GM19035 (cell line): Measurements from ENCODE around the gene EEFSEC.

Source experiments
- ATAC-seq: cut with Tn5 transposase; IDR thresholded peaks from one replicate; pipeline ENCODE4 v1.9.1; 2021; ENCODE audit not compliant: unreplicated experiment

EEFSEC gene

DNA sequence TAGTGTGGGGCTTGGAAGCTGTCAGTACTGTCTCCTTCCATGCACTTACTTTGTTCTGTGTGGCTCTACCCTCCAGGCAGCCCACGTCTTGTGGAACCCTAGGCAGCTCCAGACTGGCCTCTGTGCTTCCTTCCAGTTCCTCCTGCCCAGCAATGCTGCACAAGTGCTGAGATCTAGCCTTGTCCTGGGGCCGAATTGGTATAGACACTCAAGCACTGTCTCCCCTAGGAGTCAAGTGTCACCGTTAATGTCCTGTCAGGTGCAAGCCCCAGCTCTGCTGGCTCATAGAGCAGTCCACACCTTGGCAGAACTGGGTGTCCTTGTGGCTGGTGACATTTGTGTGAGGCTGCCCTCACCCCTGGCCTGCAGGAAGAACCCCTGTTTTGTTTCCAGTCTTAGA, 130.1 kb downstream of the EEFSEC start:
- no peak for ATAC-seq

DNA sequence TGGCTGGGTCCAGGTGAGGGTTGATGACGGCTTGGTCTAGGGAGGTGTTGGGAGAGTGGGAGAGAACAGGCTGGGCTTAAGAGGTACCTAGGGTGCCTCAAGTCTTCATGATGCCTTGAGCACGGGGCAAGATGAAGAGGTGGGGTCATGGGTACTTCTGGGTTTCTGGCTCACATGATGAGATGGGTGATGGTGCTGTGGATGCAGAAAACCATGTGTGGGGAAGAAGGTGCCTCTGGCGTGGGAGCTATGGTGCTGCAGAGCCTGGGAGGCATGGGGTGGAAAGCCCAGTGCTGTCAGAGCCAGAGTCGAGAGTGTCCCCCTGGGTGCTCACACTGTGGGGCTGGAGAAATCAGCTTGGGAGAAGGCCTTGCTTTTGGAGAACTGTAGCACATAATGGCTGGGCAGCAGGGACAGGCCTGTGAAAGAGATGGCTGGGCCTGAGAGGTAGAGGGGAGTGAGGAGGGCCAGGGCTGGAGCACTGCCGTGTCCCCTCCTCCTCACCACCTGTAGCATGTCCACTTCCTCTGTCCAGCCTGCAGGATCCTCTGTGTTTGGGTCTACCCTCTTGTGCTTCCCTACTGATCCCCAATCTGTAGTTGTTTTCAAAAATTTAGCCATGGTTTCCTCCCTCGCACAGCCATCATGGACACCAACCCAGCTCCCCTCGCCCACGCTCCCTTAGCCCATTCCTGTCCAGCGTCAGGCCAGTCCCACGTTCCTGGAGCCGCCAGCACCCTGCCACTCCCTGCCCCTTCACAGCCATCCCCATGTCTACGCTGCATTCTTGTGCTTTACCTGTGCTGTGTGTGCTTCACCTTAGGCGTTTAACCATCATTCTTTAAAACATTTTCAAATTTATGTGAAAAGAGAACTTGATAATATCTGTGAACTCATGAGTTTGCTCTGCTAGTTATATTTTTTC, 132.0 kb downstream of the EEFSEC start:
- ATAC-seq: no peak

DNA sequence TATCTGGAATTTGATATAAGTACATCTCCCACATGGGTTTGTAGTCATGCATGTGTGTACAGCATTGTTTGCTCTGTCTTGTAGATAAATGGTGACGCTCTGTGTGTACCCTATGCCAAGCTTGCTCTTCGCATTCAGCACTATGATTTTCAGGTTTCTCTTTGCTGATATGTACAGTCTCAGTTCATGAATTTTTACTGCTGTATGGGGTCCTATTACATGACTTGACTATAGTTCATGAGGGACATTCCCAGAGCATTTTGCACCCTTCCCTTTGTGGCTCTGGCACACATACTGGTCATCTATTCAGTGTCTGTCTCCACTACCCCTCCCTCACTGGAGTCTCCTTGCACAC, 132.7 kb downstream of the EEFSEC start:
- no peak for ATAC-seq

DNA sequence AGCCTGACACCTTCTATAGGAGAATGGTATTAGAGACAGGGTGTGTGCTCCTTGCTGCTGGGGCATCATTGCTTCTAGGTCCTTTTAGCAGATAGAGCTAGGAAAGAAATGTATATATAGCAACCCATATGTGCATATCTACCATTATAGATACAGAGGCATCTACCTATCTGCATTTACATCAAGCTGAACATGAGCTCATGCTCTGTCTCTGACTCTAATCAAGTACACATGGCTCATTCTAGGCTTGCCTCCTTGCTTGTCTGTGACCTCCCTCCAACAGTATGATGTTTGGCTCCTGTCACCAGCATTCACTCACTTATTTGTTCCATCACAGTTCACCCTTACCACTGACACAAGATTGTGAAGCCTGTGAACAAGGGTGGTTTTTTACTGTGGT, 133.4 kb downstream of the EEFSEC start:
- ATAC-seq: no peak

DNA sequence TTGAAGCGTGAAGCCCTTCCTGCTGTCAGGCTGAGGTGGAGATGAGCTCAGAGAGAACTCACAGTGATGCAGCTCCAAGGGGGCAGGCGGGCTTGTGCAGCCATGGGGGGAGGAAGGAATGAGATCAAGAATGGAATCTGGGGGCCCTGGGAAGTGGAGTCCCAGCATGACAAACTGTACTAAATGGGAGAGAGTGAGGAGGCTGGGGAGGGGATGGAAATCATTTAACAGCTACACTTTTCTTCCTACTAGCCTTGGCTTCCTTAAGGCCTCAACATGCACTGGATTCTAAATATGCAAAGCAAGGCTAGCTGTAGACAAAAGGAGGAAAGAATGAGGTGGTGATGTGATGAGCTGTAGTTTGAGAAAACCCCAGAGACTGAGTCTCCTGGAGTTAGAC, 133.9 kb downstream of the EEFSEC start:
- no peak for ATAC-seq

DNA sequence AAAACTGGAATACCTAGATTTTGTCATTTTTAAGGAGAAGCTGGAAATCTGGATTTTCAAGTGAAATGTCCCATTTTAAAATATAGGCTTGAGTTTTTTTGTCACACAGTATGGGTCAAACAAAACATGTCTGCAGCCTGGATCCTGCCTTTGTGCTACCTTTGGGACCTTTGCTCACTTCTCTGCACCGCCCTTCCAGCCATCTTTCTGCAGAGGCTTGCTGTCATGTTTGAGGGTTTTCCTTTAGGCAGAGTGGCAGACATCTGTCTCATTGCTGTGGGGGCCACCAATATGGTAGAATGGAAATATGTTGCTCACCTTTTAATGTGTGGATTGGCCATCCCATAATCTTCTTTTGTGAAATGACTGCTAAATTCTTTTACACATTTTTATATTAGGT, 136.3 kb downstream of the EEFSEC start:
- no peak for ATAC-seq

DNA sequence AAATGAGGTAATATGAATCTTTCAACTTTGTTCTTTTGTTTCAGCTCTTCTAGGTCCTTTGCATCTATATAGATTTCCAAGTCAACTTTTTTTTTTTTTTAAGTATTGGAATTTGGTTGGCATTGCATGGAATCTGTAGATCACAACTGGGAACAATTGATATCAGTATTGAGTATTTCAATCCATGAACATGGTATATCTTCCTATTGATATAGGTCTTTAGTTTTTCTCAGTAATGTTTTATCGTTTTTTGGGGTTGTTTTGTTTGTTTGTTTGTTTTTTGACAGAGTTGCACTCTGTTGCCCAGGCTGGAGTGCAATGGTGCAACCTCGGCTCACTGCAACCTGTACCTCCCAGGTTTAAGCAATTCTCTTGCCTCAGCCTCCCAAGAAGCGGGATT, 137.2 kb downstream of the EEFSEC start:
- ATAC-seq: no peak

DNA sequence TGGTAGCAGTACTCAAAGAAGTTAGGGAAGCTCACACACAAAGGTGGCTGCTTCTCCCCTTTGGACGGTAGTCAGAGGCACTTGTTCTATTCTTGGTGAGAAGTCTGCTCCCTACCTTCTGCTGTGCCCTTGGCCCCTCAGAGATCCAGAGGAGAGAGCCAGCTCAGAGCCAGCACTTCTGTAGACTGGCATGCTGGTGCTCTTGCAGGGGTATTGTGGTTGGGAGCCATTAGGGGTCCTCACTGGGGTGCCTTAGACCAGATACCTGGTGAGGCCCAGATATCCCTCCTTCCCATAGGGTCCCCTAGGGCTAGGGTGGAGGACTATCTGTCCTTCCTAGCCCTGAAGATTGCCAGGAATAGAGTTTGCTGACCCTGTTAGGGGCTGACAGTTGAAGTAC, 140.6 kb downstream of the EEFSEC start:
- ATAC-seq: no peak

DNA sequence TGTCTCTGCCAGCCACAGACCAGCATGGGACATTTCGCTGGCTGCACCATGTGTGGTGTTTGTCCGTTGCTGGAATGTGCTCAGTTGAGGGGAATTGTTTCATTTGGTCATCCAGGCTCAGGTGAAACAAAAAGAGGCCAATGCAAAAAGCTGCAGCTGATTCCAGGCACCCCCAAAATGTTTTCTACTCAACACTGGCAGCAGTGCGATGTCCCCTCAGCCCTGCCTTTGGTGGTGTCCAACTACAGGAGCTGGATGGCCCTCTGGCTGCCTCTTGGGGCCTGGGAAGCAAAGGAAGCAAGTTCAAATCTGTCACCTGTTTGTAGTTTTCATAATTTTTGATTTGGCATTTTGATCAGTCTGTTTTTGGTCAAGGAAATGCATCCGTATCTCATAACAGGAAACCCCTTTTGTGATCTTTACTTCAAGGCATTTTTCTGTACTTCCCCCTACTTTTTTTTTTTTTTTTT, 141.8 kb downstream of the EEFSEC start:
- ATAC-seq: no peak

DNA sequence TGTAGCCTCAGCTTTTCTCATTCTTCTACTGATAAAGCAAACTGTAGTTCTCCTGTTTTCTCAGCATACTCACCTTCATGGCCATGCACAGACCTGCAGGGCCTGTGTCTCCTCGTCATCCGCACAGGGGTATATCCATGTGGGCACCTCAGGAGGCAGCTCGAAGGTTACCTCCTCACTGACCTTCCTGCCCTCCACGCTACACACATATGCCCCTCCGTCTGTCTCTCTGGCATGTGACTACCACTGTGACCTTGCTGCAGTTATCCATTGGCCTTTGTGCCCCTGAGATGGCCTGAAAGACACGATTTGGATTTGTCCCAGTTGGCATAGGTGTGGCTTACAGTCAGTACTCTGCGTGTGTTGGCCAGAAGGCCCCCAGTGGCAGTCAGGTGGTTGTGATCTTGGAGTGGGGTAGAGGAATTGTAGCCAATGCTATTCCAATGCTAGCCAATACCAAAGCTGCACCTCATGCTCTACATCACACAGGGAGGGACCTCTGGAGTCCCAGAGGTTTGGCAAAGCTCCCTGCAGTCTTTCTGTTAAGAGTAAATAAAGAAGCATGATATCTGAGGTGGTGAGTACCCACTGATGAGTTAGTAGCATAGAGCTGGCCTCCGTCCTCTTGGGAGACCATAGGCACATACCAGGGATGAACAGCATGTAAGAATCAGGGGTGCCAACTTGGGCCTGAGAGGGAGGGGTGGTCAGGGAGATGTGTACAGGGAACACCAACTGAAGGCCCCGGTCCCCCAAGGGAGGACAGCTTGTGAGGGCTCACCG, 143.4 kb downstream of the EEFSEC start:
- ATAC-seq: no peak

DNA sequence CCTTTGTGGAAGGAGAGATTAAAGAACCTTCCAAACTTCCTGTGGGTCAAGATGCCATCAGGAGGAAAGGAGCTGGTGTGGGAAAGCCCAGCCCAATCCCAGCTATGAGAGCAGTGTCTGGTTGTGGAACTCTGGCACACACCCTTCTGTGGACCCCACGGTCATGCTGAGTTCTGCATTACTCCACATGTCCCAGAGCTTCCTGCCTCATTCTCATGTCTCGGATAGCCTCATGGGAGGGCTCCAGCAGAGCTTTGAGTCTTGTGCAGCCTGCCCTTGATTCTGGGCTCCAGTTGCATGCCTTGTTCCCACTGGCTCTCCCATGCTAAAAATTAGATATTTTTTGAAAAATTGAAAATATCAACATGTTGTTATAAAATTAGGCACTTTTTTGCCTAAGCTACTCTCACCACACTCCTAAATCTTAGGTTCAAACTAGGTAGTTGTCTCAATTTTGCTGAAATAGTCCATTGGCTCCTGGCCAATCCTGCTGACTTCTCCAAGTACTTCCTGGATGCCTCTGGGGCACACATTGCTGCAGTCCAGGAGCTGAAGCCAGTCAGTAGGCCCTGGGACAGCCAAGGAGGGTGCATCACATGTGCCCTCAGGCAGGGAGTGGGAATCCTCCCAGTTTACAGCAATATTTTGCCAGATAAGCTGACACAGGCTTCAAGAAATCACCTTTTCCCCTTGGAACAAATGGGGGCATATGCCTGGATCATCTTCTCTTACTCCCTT, 144.3 kb downstream of the EEFSEC start:
- no peak for ATAC-seq

DNA sequence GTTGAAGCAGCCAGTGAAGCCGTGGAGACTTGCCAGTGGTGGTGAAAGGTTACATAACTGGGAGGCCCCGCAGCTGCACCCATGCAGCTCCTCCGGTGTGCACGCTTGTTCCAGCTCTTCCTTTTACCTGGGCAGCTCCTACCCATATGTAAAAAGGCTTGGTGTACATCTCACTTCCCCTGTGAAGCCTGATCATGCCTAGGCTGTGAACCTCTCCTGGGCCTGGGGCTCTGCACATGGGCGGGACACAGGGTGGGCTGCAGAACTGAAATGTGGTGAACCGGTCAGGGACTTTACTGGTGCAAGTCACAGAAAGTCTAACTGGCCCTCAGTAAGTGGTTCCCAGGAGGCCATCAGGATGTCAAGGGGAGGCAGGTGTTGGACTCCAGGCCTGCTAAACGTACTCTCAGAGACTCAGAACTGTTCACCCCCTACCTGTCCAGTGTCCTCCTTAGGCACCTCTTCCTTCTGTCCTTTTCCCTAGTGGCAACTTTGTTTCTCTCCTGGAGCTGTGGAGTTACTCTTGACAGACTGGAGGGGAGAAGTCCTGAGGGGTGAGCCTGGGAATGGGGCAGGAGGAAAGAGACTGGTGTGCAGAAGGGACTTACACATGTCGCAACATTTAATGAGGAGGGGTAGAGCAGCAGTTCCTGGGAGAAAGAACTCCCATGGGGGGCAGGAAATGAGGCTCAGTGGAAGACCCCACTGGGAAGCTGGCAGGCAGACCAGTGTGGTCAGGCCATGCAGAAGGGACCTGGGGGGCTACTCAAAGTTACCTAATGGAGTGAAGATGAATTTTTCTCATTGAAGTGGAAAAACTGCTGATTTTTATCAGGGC, 148.1 kb downstream of the EEFSEC start:
- ATAC-seq: no peak

DNA sequence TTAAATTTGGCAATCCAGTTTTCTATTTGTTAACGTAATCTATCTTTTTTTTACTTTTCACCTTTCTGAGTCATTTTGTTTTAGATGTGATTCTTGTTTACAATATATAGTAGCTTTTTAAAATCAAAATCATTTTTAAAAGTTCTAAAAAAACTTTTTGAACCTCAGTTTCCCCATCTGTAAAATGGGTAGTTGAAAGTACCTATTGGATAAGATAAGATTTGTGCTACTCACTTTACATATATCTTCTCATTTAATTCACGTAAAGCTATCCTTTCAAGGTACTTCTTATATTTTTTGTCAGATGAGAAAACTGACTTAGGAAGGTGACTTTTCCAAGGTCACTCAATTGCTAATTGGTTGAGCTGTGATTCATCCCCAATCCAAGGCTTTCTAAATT, 153.2 kb downstream of the EEFSEC start:
- no peak for ATAC-seq

DNA sequence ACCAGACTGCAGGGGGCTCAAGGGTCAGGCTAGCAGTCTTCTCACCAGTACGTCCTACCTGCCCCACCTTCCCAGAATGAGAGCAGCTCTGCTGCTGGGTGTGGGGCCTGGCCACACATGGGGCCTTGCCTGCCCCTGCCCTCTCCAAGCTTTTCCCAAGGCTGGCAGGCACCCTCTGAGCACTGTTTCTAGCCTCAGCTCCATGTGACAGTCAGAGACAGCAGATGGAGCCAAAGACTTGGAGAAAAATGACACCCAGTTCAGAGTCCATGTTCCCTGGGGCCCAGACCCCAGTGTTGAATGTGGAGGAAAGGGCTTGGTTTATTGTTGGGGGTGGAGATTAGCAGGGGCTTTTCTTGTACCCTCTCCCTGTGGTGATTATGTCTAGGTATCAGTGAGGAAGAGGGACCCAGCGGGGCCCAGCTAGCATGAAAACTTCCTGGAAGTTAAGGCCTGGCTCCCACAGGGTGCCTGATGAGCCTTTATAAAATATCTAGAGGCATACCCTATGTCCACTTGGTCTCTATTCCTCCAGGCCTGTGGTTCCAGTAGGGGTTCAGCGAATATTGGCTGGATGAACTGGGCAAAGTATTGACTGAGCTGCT, 153.8 kb downstream of the EEFSEC start:
- ATAC-seq: no peak

DNA sequence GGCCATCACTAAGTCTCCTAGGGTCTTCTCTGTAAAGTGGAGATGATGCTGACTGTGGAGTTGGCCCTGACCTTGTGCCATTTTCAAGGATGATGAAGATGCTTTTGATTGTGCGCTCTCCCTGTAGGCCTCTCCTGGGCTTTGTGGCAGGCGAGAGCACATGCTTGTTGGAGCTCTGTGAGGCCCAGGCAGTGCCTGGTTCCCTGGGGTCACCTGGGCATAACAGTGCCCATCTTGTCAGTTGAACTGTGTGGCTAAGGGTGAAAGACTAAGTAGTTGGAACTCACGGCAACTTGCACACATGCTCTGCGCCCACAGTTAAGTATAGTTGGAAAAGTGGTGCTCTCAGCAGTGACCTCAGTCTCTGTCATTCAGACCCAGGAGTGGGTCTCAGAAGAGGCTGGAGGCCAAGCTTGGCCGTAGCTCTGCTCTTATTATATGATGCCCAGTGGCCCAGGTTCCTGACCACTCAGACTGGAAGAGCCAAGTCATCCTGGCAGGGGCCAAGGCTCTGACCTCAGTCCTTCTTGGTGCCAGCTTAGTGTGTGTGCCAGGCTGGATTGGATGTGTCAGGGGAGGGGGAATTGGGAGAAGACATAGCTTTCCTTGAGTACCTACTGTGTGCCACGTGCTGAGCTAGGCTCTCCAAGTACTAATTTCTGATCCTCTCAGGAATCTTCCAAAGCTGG, 154.6 kb downstream of the EEFSEC start:
- ATAC-seq: no peak

DNA sequence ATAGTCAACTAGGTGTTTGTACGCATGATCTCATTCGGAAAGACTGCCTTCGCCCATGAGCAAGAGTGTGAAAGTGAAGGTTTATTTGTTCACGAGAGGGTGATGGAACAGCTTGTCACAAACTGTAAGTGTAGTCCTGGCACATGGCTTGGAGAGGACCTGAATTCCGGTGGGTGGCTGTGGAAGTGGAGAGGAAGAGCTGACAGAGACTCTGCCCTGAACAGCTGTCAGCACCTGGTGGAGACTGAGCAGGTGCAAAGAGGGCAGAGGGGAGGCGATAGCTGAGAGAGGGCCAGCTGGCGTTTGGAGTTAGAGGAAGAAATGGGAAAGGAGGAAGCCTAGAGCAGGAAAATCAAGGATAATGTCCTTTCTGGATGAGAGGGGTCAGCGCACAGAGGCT, 155.7 kb downstream of the EEFSEC start:
- no peak for ATAC-seq

DNA sequence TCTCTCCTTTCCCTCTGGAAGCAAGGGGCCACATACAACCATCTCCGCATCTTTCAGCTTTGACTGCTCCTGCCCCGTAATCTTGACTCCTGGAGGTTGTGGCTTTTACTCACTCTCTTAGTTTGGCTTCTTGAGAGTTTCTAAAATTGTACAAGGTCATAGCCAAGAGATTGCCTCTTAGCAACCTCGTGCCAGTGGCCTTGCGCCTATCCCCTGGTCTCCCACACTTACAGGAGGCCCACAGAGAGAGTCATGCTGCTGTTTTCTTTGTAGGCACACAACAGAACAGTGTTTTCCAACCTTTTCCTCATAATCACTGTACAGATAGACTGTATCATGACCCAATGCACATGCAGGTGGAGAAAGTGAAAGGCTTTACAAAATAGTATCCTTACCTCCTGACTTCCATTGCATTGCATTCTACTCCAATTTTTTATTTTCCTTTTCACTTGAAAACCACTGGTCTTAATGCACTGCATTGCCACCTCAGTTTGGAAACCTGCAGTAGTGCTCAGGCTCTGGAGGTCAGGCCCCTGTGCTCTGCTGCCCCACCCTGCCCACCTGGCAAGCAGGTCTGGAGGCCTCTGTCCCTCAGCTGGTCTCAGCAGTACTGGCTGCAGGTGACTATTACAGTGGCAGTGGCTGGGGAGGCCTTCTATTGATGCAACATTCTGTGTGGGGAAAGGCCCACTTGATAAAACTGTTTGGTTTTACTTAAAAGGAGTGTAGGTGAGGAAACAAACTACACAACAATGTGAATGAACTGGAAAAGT, 157.2 kb downstream of the EEFSEC start:
- no peak for ATAC-seq

DNA sequence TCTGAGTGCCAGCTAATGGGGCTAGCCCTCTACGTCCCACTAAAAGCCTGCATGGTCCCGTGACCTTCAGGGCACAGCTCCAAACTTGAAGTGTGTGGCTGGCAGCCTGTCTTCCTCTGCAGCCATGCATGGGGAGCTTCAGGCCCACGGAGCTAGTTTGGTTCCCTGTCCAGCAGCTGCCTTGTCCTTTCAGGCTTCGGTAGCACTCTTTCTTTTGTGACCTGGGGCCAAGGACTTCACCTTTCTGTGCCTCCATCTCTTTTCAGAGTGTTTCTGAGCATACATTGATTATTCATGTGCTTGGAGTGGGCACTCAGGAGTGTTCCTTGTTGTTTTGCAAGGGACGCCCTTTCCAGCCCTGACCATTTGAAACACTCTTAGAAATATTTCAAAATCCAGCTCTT, 158.2 kb downstream of the EEFSEC start:
- ATAC-seq: no peak

DNA sequence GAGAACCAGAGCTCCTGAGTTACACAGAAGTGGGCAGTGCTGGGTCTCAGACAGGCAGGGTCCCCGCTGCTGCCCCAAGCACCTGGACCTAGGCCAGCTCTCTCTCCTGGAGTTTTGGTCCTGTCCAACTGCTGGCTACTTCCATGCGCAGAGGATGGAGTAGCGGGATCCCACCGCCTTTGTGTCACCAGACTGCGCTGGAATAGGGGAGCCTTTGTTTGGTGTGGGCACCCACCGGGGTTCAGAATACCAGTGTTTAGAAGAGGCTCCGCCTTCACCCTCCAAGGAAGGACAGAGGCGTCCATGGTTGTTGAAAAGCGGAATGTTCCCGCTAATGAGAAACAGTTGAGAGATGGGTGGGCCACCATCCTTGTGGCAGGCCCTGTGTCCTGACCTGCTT, 159.0 kb downstream of the EEFSEC start:
- no peak for ATAC-seq
